ENCODE data around the gene LCN6.

LCN6 gene

GRCh38 chr9:136721339-136722092 is 26.8 kb downstream of the LCN6 start:
- Histone ChIP-seq H3K4me1 (ENCODE audit: insufficient read depth, low read length, poor library complexity, severe bottlenecking) (peaks cover 10% of the 10 kb centered on the region), H3K9me2 (replicated peaks; ENCODE audit: low read depth, low read length) (no peaks in the 10 kb centered on the region), H3K9me3 (ENCODE audit: insufficient read depth, low read depth, low read length) (no peaks in the 10 kb centered on the region), H3K4me3 (ENCODE audit: low read length, poor library complexity, severe bottlenecking) (no peak overlapping the region), H3K4me2 (ENCODE audit: low read depth, low read length, poor library complexity, severe bottlenecking) (no peak overlapping the region), H3K9ac (ENCODE audit: low read depth, low read length, poor library complexity, severe bottlenecking) (no peak overlapping the region), H4K20me1 (ENCODE audit: insufficient read depth, low read length, poor library complexity, severe bottlenecking) (peaks cover 30% of the 10 kb centered on the region), H3K79me2 (ENCODE audit: insufficient read depth, low read length) (peaks cover 31% of the 10 kb centered on the region), H2AFZ (ENCODE audit: low read length) (no peak overlapping the region), H3K27me3 (ENCODE audit: insufficient read depth, low read length, poor library complexity, severe bottlenecking) (no peaks in the 10 kb centered on the region), H3F3A (ENCODE audit: low read depth) (no peaks in the 10 kb centered on the region), H3K36me3 (ENCODE audit: insufficient read depth, low read length) (peaks cover 31% of the 10 kb centered on the region; the same call in 1 of the 2 replicates)
- TF ChIP-seq EZH2phosphoT487 (IDR thresholded peaks at IDR 0.05; ENCODE audit: borderline replicate concordance), result no peak
- TF ChIP-seq, protein P1, sequence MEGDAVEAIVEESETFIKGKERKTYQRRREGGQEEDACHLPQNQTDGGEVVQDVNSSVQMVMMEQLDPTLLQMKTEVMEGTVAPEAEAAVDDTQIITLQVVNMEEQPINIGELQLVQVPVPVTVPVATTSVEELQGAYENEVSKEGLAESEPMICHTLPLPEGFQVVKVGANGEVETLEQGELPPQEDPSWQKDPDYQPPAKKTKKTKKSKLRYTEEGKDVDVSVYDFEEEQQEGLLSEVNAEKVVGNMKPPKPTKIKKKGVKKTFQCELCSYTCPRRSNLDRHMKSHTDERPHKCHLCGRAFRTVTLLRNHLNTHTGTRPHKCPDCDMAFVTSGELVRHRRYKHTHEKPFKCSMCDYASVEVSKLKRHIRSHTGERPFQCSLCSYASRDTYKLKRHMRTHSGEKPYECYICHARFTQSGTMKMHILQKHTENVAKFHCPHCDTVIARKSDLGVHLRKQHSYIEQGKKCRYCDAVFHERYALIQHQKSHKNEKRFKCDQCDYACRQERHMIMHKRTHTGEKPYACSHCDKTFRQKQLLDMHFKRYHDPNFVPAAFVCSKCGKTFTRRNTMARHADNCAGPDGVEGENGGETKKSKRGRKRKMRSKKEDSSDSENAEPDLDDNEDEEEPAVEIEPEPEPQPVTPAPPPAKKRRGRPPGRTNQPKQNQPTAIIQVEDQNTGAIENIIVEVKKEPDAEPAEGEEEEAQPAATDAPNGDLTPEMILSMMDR (conservative IDR thresholded peaks at IDR 0.05; ENCODE audit: low read length), result no peak

- no peak overlapping the region for H3K4me3 ChIP-seq (ENCODE audit: low read length, poor library complexity, severe bottlenecking)
- no peaks in the 10 kb centered on the region for H3K9me2 ChIP-seq (replicated peaks; ENCODE audit: low read depth, low read length)
- no peaks in the 10 kb centered on the region for H3K9me3 ChIP-seq (ENCODE audit: insufficient read depth, low read depth, low read length)
- H3K79me2 ChIP-seq (ENCODE audit: insufficient read depth, low read length), result peaks cover 25% of the 10 kb centered on the region
- no peak overlapping the region for H3K4me2 ChIP-seq (ENCODE audit: low read depth, low read length, poor library complexity, severe bottlenecking)
- peaks cover 24% of the 10 kb centered on the region for H4K20me1 ChIP-seq (ENCODE audit: insufficient read depth, low read length, poor library complexity, severe bottlenecking)
- no peaks in the 10 kb centered on the region for H3F3A ChIP-seq (ENCODE audit: low read depth)
- peaks cover 26% of the 10 kb centered on the region; the same call in 1 of the 2 replicates for H3K36me3 ChIP-seq (ENCODE audit: insufficient read depth, low read length)
- H3K9ac ChIP-seq (ENCODE audit: low read depth, low read length, poor library complexity, severe bottlenecking), result no peak overlapping the region
- H3K4me1 ChIP-seq (ENCODE audit: insufficient read depth, low read length, poor library complexity, severe bottlenecking), result peaks cover 5% of the 10 kb centered on the region
- TF ChIP-seq EZH2phosphoT487 (IDR thresholded peaks at IDR 0.05; ENCODE audit: borderline replicate concordance), result no peak
- TF ChIP-seq, protein P1 (conservative IDR thresholded peaks at IDR 0.05; ENCODE audit: low read length), result no peak
- H3K27me3 ChIP-seq (ENCODE audit: insufficient read depth, low read length, poor library complexity, severe bottlenecking), result no peaks in the 10 kb centered on the region
- no peak overlapping the region for H2AFZ ChIP-seq (ENCODE audit: low read length)
Observed at GRCh38 chr9:136720898-136721338, 27.4 kb downstream of the LCN6 start.

GRCh38 chr9:136720251-136720897 is 28.0 kb downstream of the LCN6 start:
- no peak overlapping the region for H2AFZ ChIP-seq (ENCODE audit: low read length)
- no peaks in the 10 kb centered on the region for H3K27me3 ChIP-seq (ENCODE audit: insufficient read depth, low read length, poor library complexity, severe bottlenecking)
- no peak overlapping the region for H3K4me2 ChIP-seq (ENCODE audit: low read depth, low read length, poor library complexity, severe bottlenecking)
- H3K4me1 ChIP-seq (ENCODE audit: insufficient read depth, low read length, poor library complexity, severe bottlenecking), result peaks cover under 1% of the 10 kb centered on the region
- no peaks in the 10 kb centered on the region for H3K9me3 ChIP-seq (ENCODE audit: insufficient read depth, low read depth, low read length)
- H3K79me2 ChIP-seq (ENCODE audit: insufficient read depth, low read length), result peaks cover 20% of the 10 kb centered on the region
- no peak overlapping the region for H3K4me3 ChIP-seq (ENCODE audit: low read length, poor library complexity, severe bottlenecking)
- H4K20me1 ChIP-seq (ENCODE audit: insufficient read depth, low read length, poor library complexity, severe bottlenecking), result peaks cover 19% of the 10 kb centered on the region
- TF ChIP-seq EZH2phosphoT487 (IDR thresholded peaks at IDR 0.05; ENCODE audit: borderline replicate concordance), result no peak
- TF ChIP-seq, protein P1 (conservative IDR thresholded peaks at IDR 0.05; ENCODE audit: low read length), result no peak
- H3K9me2 ChIP-seq (replicated peaks; ENCODE audit: low read depth, low read length), result no peaks in the 10 kb centered on the region
- H3K9ac ChIP-seq (ENCODE audit: low read depth, low read length, poor library complexity, severe bottlenecking), result no peak overlapping the region
- no peaks in the 10 kb centered on the region for H3F3A ChIP-seq (ENCODE audit: low read depth)
- peaks cover 20% of the 10 kb centered on the region; the same call in 1 of the 2 replicates for H3K36me3 ChIP-seq (ENCODE audit: insufficient read depth, low read length)

Data from Loucy (cell line).